Measurements from ENCODE around the gene SUPT20H.

DNA sequence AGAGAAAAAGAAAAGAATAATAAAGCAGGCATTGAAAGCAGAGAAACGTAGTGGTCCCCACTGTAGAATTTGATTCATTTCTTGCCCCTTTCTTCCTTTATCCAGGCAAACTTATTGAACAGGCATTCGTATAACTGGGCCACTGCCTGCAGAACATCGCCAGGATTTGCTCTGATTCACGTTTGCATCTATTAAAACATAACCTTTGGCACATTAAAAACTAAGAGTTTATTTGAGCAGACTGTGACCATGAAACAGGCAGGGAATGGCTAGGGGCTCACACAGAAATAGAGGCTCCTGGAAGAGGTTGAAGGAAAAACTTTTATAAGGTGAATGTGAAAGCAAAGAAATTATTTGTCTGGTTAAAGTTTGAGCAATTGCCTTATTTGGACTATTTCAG lies 12.5 kb upstream of the SUPT20H start:
- TF ChIP-seq ESRRG (CRISPR knock-in tag; IDR thresholded peaks at IDR 0.05) (no peak), RARB (CRISPR knock-in tag; IDR thresholded peaks at IDR 0.05) (no peak), ZFP3 (CRISPR knock-in tag; IDR thresholded peaks at IDR 0.05) (no peak), ISL1 (CRISPR knock-in tag; IDR thresholded peaks at IDR 0.05) (no peak), ZNF8 (CRISPR knock-in tag; IDR thresholded peaks at IDR 0.05) (no peak)

Measured in SK-N-SH treated with all-trans-retinoic acid at 6 μM for 48 hours (cell line).